Stimulated activated CD8-positive, alpha-beta memory T cell treated with anti-CD3 and anti-CD28 coated beads, Interleukin-12 subunit alpha, Interleukin-12 subunit beta, amount 100 ng/mL, for 4 hours (primary cell): ENCODE data around the gene ATP6V0A4.
"Not testable (repeated sequence)": the region's sequence is repeated elsewhere in the genome, so short reads cannot be mapped to it uniquely, and the experiment has no call there.

ENCODE experiments used
- DNase-seq: peaks from one replicate; pipeline ENCODE4 v3.0.0-alpha.2; 2020; ENCODE audit warnings: low read depth

ATP6V0A4 gene

DNA sequence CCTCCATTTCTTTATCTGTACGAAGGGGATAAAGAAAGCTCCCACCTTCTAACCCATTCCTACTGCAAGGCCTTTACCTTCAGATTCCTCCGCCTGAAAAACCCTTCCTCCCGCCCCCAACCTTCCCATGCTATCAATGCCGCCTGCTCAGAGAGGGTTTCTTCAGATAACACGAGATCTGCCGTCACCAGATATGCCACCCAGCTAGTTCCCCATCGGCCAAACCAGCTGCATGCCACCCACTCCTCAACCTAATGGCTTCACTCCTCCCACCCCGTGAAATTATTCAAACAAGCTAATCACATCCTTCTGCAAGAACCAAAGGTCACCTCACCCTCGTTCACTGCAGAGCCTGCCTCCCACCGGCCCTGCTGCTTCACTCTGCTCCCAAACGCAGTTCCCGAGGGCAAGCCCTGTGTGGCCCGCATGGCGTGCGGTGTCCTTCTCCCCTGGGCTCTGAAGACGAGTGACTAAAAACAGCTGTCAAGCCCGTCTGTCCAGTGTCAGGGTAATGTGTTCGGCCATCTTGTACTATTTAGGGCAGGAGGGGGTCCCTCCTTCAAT, 47.0 kb downstream of the ATP6V0A4 start:
- DNase-seq, result no peak

GRCh38 chr7:138750473-138750872, 47.5 kb downstream of the ATP6V0A4 start:
- DNase-seq, result no peak

DNA sequence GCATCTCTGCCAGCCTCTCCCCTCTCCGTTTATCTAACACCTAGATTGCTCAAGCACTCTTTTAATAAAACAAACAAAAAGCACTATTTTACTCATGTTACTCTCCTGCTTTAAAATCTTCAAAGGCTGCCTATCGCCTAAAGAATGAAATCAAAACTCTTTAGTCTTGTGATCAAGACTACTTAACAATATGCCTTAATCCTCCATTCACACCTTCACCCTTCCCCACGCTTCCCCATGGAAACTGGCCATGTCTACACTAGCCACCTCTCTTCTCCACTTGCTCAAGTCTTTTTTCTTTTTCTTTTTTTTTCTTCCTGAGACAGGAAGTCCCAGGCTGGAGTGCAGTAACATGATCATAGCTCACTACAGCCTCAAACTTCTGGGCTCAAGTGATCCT, 48.0 kb downstream of the ATP6V0A4 start:
- DNase-seq, result no peak

GRCh38 chr7:138748666-138749065, 49.3 kb downstream of the ATP6V0A4 start:
- no peak for DNase-seq

GRCh38 chr7:138746073-138746472, 51.9 kb downstream of the ATP6V0A4 start:
- no peak for DNase-seq

- no peak for DNase-seq
These were observed 52.8 kb downstream of the ATP6V0A4 start for GRCh38 chr7:138745189-138745588.

GRCh38 chr7:138741453-138741735, 56.6 kb downstream of the ATP6V0A4 start:
- DNase-seq, result no peak

DNA sequence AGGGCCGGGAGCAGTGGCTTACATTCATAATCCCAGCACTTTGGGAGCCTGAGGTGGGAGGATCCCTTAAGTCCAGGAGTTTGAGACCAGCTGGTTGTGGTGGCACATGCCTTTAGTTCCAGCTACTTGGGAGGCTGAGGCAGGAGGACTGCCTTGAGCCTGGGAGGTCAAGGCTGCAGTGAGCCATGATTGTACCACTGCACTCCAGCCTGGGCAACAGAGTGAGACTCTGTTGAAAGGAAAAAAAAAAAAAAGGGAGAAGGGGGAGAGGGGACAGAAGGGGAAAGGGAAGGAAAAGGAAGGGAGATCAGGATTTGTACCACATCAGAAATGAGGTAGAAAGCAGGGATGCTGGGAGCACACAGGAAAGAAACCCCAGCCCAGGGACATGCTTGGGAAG, 58.1 kb downstream of the ATP6V0A4 start:
- DNase-seq, result no peak

GRCh38 chr7:138738551-138739335, 59.3 kb downstream of the ATP6V0A4 start:
- DNase-seq, result peak; percentile 67

- DNase-seq, result no peak
These were observed 59.9 kb downstream of the ATP6V0A4 start for GRCh38 chr7:138738114-138738513.

DNA sequence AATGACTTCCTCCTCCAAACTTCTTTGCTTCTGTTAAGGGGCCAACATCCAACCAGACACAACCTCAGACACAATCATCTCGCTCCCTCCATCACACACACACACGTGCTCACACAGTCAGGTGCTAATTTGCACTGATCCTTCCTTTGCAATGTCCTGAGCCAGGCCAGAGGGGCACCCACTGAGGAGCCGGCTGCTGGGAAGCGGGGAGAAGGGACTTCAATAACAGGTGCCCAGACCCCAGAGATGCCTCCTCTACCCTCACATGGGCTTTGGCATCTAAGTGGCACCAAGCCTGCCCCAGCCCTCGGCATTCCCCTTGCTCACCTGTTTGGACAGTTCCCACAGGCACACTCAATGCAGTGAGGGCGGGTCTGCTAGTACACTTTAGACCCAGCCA, 62.6 kb downstream of the ATP6V0A4 start:
- no peak for DNase-seq

- not testable (repeated sequence) for DNase-seq
These were observed 66.3 kb downstream of the ATP6V0A4 start for GRCh38 chr7:138731733-138732132.

GRCh38 chr7:138729444-138729843, 68.6 kb downstream of the ATP6V0A4 start:
- no peak for DNase-seq

DNA sequence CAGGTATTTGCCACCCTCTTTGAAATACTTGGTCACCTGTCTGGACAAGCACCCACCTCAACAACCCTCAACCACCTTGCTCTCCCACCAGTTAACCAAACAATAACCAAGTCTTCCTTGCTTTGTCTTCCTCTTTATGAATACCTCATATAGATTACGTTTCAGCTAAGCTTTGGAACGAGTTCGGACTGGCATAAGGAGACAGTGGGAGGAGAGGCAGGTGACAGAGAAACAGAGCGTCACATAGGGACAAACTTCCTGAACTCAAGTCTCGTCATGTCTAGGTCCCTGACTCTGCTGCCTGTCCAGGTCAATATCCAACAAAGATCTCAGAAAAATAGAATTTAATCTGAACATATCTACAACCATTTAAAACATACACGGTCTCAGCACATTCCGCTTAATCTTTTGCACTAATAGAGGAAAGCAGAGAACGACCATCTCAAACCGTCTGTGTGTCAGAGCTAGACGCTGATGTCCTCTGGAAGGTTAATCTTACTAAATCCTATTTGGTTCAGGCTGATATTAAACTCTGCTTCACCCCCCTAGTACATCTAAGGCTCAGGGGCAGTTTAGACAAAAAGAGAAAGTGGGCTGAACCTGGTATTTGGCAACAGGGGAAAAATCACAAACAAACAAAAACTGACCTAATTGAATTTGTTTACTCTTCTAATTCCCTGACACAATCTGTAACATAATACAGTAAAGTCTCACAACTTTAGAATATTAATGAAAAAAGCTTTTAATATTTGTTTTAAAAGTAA, 70.5 kb downstream of the ATP6V0A4 start:
- no peak for DNase-seq

GRCh38 chr7:138726288-138726687, 71.7 kb downstream of the ATP6V0A4 start:
- no peak for DNase-seq

DNA sequence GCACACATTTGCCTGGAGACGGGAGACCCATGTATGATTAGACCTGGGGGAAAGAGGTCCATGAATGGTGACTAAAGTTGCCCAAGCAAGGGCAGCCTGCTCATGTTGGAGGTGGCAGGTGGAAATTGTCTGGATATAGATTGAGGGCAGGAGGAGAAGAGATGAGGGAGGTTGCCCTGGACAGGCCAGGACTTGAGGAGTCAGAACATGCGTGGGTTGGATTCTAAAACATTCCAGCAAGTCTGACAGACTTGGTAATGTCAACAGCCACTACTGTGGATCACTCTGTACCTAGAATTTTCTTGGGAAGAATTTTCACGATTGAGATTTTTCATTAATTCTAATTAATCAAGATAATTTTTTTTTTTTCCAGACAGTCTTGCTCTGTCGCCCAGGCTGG, 77.7 kb downstream of the ATP6V0A4 start:
- DNase-seq, result no peak

- DNase-seq, result no peak
These were observed 81.1 kb downstream of the ATP6V0A4 start for GRCh38 chr7:138716889-138717288.

- DNase-seq, result no peak
These were observed 84.8 kb downstream of the ATP6V0A4 start for GRCh38 chr7:138713191-138713590.

DNA sequence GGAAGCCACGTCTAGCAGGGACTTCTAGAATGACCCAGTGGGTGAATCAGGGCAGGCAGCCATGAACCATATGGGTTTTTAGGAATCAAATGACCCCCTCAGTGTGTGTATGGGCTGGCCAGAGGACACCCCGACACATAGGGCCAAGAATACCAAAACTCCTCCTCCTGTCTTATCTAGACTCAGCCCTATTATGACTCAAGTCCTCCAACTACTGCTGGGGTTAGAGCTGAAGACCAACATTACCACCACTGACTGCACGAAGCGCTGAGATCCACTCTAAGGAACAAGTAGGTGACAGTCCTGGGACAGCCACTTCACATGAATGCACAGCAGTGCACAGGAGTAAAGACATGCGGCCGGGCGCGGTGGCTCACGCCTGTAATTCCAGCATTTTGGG, 85.3 kb downstream of the ATP6V0A4 start:
- DNase-seq, result no peak

- no peak for DNase-seq
These were observed 87.2 kb downstream of the ATP6V0A4 start for GRCh38 chr7:138710536-138711385.

GRCh38 chr7:138705167-138705566, 92.8 kb downstream of the ATP6V0A4 start:
- no peak for DNase-seq

DNA sequence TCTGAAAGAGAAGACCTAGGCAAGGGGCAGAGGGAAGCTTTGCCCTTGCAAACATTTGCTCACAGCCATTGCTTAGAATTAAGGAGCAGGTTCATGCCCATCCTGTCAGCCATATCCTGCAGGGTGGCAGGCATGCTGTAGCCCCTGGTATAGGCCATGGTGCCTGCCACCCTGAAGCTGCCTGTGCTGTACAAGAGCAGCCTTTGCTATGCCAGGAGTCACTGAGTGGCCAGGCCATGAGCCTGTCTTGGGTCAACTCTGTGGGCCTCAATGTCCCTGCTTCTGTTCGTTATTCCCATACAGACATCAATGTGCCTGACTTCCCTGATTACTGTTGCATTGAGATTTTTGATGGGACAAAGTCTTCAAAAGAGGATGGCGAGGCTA, 96.5 kb downstream of the ATP6V0A4 start:
- DNase-seq, result no peak
